Colon (tissue), 2 donors: ENCODE measurements around the gene ACIN1.
"Not testable (repeated sequence)": the region's sequence is repeated elsewhere in the genome, so short reads cannot be mapped to it uniquely, and the experiment has no call there.

Source experiments
- FAIRE-seq: peaks from 2 replicates; lab custom pipeline; 2012; peaks lifted over from hg19 to GRCh38; lab: Jason Lieb, UNC
- donor health status: control.
- donor health status: control.

The ACIN1 gene

DNA sequence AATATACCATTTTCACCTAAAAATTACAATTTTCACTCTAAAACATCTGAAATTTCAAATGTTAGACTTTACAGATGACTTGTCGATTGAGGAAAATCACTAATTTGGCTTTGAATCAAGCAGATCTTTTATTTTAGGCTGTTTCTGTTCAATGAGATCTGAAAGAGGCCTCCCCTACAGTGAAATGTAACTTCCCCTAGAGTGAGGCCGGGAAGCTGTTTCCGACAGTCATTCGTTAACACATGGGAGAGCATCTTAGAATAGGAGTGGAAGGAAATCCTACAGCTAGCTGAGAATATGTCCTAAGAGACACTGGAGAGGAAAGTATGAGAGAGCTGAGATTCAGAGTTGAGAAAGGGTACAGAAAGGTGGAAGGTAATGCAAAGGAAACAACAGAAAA is 79.3 kb downstream of the ACIN1 start:
- no peak for FAIRE-seq

DNA sequence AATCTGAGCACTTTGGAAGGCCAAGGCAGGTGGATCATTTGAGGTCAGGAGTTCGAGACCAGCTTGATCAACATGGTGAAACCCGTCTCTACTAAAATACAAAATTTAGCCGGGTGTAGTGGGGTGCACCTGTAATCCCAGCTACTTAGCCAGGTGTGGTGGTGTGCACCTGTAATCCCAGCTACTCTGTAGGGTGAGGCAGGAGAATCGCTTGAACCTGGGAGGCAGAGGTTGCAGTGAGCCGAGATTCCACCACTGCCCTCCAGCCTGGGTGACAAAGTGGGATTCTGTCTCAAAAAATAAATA is 81.2 kb downstream of the ACIN1 start:
- not testable (repeated sequence) for FAIRE-seq

DNA sequence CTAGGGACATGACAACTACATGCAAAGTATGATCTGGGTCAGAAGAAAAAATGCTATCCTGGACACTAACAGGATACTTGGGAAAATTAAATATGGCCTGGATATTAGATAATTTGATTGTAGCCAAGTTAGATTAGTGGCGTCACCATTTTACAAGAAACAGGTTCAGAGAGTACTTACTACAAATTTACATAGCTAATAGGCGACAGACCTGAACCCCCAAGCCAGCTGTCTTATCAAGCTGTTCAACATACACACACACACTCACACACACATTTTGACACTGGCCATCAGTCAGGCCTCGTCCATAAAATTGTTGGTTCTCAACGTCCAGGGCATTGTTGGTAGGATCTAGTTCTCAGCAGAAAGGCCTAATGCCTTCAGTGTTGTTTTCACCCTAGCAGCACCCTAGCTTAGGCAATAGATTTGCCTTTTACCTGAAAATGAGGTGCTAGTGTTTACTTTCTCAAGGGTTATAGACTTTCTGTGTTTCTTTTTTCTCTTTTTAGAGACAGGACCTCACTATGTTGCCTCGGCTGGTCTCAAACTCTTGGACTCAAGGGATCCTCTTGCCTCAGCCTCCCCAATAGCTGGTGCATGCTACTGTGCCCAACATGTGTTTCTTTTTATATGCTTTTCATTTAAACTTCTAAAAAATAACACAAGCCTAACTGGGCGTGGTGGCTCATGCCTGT is 81.7 kb downstream of the ACIN1 start:
- no peak for FAIRE-seq

DNA sequence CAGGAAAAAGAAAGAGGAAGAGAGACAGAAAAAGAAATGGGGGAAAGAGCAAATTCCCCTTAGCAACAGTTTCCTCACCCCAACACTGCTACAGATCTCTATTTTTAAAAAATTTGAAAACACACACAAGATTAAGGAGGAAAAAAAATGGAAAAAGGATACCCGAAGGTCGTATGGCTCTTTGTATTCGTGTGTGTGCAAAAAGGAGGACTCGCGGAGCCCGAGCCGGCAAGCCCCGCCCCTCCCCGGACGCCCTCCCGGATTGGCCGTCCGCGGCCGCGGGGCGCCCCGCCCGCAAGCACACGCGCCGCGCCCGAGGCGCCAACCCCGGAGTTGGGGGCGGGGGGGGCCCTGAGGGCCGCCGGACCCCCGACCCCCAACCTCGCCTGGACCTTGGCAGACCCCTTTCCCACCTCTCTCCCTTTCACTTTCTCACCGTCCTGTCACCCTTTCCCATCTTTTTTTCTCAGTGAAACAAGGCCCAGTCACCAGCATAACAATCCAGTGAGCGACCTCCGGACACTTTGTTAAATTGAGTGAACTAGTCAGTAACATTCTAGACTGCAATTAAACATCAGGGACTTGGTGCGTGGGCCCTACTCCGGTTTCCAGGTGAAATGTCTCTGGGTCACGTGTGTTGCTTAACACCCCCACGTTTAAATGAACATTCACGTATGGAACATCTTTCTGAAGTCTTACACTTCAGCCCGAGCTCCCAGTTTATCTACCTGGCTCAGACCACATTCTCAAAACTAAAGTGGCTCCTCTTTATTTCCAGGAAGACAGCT is 84.8 kb downstream of the ACIN1 start, which contains the start of gene C14orf93:
Gene C14orf93 (minus strand): TSS at position 205 of the 788 bp plus-strand sequence. CDS start 11,120 bp downstream, outside the sequence.
- FAIRE-seq, result no peak

DNA sequence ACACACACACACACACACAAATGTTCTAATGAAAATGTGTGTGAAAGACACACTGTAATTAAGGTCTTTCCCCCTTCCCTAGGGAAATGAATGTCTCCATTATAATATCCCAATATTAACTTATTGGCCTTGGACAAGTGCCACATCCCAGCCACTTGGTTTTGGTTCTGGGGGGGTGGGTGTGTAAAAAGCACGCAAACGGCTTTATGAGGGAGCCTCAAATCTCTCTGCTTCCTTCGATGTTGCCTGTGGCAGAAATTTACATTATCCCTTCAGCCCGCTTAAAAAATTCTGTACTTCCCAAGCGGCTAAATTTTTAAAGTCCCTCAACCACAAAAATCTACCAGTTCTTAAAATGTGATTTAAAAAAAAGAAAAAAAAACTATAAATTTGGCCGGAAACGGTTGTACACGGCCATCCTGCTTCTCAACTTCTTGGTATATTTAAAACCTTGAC is 85.4 kb downstream of the ACIN1 start:
- no peak for FAIRE-seq

DNA sequence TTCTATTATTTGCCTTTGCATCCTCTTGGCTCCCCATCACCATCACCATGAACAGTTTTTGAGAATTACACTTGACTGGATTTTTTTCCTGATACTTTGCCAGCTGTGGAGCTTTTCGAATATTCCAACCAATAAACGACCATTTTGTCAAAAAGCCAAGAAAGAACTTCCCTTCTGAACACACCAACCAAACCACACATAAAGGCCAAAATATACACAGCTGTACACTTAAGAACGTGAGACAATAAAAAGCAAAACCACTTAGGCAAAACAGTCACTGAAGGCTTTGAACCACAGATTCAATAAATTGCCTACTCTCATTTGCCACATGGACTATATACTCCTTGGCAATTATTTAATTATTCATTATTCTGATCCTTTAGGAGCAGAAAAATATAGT is 86.1 kb downstream of the ACIN1 start:
- no peak for FAIRE-seq
